Measurements from ENCODE around the gene HCN2. TPM values are rescaled to one million over a fixed set of nuclear protein-coding genes. Genes with fewer than 3 reads are reported as not detected.

The HCN2 gene
- total RNA-seq, 2 experiments from 2014 or later: 2.1 TPM

- ATAC-seq (ENCODE audit: poor library complexity): peak; percentile 69
- POLR2A ChIA-PET: no interaction called here
- TF ChIP-seq CTCF (IDR thresholded peaks at IDR 0.05): no peak
Measured at GRCh38 chr19:588093-588740, 1.5 kb upstream of the HCN2 start.

GRCh38 chr19:588741-589692, 664 bp upstream of the HCN2 start:
- ChIA-PET CTCF (interaction anchor here (0.6 to 1.8 kb wide), 3 partner anchors 78 to 145 kb away, joined by 3 to 6 read pairs (median 3); no protein-coding TSS in a partner anchor), POLR2A (no interaction called here)
- Histone ChIP-seq H3K4me3 (ENCODE audit: low read length) (no peak overlapping the region), H3K27me3 (ENCODE audit: control insufficient read depth in 1 of 2, insufficient read depth in 2 of 2, low read length in 2 of 2) (peaks cover 25 to 30% of the 10 kb centered on the region in 2 experiments), H3K9me3 (ENCODE audit: control insufficient read depth in 1 of 2, insufficient read depth in 1 of 2, low read length in 2 of 2) (peaks cover 0 to 28% of the 10 kb centered on the region in 2 experiments), H3K36me3 (ENCODE audit: insufficient read depth, low read length) (no peaks in the 10 kb centered on the region), H3K27ac (ENCODE audit: low read depth in 1 of 2, low read length in 2 of 2) (no peak overlapping the region), H3K4me1 (ENCODE audit: insufficient read depth, low read length) (peaks cover 36% of the 10 kb centered on the region)
- Mint-ChIP-seq H3K9me3 (no peaks in the 10 kb centered on the region), H3K4me3 (peak overlapping the region; percentile 45), H3K27me3 (peaks cover 26% of the 10 kb centered on the region), H3K4me1 (ENCODE audit: low read depth) (peaks cover 5% of the 10 kb centered on the region), H3K36me3 (ENCODE audit: low read depth) (no peaks in the 10 kb centered on the region), H3K27ac (no peak overlapping the region)
- peak in 2 of 14 experiments; percentile 39 to 54 for DNase-seq
- TF ChIP-seq CTCF (IDR thresholded peaks at IDR 0.05): no peak
- intact Hi-C loops (cut with DNase I, micrococcal nuclease): loop anchor here in 1 of 2 experiments (1.0 to 5.0 kb wide), 2 partner anchors 22 to 73 kb away; partner anchors contain the start of gene RNF126
- ATAC-seq (ENCODE audit: poor library complexity): no peak

More at GRCh38 chr19:588093-588740, 1.5 kb upstream of the HCN2 start:
- Mint-ChIP-seq H3K4me1 (ENCODE audit: low read depth) (peaks cover 5% of the 10 kb centered on the region), H3K27ac (no peak overlapping the region), H3K36me3 (ENCODE audit: low read depth) (peaks cover under 1% of the 10 kb centered on the region), H3K27me3 (peaks cover 23% of the 10 kb centered on the region), H3K4me3 (peak overlapping the region; percentile 63), H3K9me3 (no peaks in the 10 kb centered on the region)
- Histone ChIP-seq H3K4me3 (ENCODE audit: low read length) (no peak overlapping the region), H3K9me3 (ENCODE audit: control insufficient read depth in 1 of 2, insufficient read depth in 1 of 2, low read length in 2 of 2) (peaks cover 0 to 28% of the 10 kb centered on the region in 2 experiments), H3K4me1 (ENCODE audit: insufficient read depth, low read length) (peaks cover 38% of the 10 kb centered on the region), H3K36me3 (ENCODE audit: insufficient read depth, low read length) (peaks cover 3% of the 10 kb centered on the region), H3K27me3 (ENCODE audit: control insufficient read depth in 1 of 2, insufficient read depth in 2 of 2, low read length in 2 of 2) (peaks cover 25 to 30% of the 10 kb centered on the region in 2 experiments), H3K27ac (ENCODE audit: low read depth in 1 of 2, low read length in 2 of 2) (no peak overlapping the region)
- CTCF ChIA-PET: interaction anchor here (1.2 to 1.8 kb wide), 2 partner anchors 78 to 146 kb away, joined by 3 to 6 read pairs; no protein-coding TSS in a partner anchor
- intact Hi-C loops (cut with DNase I, micrococcal nuclease): loop anchor here in 1 of 2 experiments (1.0 to 5.0 kb wide), 2 partner anchors 23 to 74 kb away; partner anchors contain the start of gene RNF126
- DNase-seq: peak; percentile 32 to 86 (median 60)

- Mint-ChIP-seq H3K4me1 (ENCODE audit: low read depth) (peaks cover 5% of the 10 kb centered on the region), H3K27me3 (peaks cover 25% of the 10 kb centered on the region), H3K9me3 (no peaks in the 10 kb centered on the region), H3K4me3 (peak overlapping the region; percentile 38), H3K36me3 (ENCODE audit: low read depth) (no peaks in the 10 kb centered on the region), H3K27ac (no peak overlapping the region)
- POLR2A ChIA-PET: no interaction called here
- peak; percentile 66 for ATAC-seq (ENCODE audit: poor library complexity)
- peaks cover 25 to 30% of the 10 kb centered on the region in 2 experiments for H3K27me3 ChIP-seq (ENCODE audit: control insufficient read depth in 1 of 2, insufficient read depth in 2 of 2, low read length in 2 of 2)
- peaks cover 0 to 28% of the 10 kb centered on the region in 2 experiments for H3K9me3 ChIP-seq (ENCODE audit: control insufficient read depth in 1 of 2, insufficient read depth in 1 of 2, low read length in 2 of 2)
- H3K27ac ChIP-seq (ENCODE audit: low read depth in 1 of 2, low read length in 2 of 2): no peak overlapping the region
- H3K4me3 ChIP-seq (ENCODE audit: low read length): no peak overlapping the region
- peak in 9 of 14 experiments; percentile 20 to 67 (median 36) for DNase-seq
- TF ChIP-seq CTCF (IDR thresholded peaks at IDR 0.05): no peak
- CTCF ChIA-PET: no interaction called here
- peaks cover 32% of the 10 kb centered on the region for H3K4me1 ChIP-seq (ENCODE audit: insufficient read depth, low read length)
- intact Hi-C loops (cut with DNase I, micrococcal nuclease): no loop called here
- H3K36me3 ChIP-seq (ENCODE audit: insufficient read depth, low read length): no peaks in the 10 kb centered on the region
Measured at GRCh38 chr19:590396-590745, 690 bp downstream of the HCN2 start.

All from CD4-positive, alpha-beta T cell (primary cell).